IPS DF 4.7 (cell line): ENCODE measurements around the gene LNPEP.

Experiments
- DNase-seq: peaks from one replicate; pipeline ENCODE4 v3.0.0-alpha.2; 2013; ENCODE audit warnings: low spot score; ENCODE audit errors: extremely low read depth

LNPEP gene

DNA sequence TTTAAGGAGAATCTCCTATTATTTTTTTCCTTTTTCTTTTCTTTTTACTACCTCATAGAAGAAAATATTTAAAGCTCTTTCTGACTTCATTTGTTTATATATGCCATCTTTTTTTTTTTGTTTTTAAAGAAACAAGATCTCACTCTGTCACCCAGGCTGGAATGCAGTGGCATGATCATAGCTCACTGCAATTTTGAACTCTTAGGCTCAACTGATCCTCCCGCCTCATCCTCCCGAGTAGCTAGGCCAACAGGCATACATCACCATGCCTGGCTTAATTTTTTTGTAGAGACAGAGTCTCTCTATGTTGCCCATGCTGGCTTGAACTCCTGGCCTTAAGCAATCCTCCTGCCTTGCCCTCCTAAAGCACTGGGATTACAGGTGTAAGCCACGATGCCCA lies 59.5 kb downstream of the LNPEP start:
- DNase-seq: no peak

GRCh38 chr5:96997265-96997859 lies 61.5 kb downstream of the LNPEP start:
- no peak for DNase-seq

GRCh38 chr5:96999856-97000255 lies 64.0 kb downstream of the LNPEP start:
- no peak for DNase-seq

DNA sequence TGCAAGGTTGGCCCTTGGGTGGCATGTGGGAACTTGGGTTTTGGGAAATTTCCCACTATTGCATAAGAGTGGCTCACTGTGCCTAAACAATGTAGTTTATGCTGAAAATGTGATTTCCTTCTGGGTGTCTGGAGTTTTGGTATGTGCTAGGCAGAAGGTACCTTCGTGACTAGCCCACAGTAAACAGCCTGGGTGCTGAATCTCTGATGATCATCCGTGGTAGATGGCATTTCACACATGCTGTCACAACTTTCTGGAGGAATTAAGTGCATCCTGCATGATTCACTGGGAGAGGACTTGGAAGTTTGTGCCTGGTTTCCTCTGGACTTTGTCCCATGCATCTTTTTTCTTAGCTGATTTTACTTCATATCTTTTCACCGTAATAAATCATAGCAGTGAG lies 64.5 kb downstream of the LNPEP start:
- DNase-seq: no peak

DNA sequence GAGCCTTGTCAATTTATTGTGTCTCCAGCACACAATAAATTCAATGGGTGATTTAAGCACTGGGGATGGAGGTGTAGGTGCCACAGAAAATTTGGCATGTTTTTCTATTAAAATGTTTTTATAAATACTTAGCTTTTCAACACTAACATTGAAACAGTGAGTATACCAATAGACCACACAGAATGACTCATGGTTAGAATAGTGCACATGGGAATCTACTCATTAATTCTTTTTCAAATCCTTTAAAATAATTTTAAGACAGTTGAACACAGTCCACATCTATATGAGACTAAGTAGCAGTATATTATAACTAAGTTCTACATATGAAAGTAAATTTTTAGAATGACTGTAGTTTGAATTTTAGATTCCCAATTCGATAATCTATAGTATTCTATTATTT lies 67.1 kb downstream of the LNPEP start:
- DNase-seq: no peak

GRCh38 chr5:97004423-97005060 lies 68.7 kb downstream of the LNPEP start:
- no peak for DNase-seq

DNA sequence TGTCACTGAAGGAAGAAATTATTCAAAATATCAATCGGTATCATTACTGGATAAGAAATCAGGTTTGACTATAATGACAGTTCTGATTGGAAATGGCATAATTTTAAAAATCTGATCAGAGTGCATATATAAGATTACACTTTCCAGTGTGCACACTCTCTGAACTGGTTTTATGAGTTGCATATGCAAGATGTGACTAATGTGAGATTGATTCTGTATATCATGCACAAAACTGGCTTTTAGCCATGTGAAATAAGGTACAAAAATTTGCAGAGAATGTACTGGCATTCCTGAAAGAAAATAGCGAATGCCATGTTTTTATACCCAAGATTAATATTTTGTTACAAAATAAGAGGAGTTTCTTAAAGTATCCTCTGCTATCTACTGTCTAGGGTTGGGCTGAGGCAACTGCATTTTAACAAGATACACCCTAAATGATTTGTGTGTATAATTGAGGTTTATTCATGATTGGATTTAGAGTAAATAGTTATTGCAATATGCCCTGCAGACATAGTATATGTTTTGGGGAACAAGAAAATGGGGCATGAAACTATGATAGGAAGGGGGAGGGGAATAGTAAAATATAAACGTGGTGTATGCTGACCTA lies 70.7 kb downstream of the LNPEP start:
- DNase-seq: no peak

DNA sequence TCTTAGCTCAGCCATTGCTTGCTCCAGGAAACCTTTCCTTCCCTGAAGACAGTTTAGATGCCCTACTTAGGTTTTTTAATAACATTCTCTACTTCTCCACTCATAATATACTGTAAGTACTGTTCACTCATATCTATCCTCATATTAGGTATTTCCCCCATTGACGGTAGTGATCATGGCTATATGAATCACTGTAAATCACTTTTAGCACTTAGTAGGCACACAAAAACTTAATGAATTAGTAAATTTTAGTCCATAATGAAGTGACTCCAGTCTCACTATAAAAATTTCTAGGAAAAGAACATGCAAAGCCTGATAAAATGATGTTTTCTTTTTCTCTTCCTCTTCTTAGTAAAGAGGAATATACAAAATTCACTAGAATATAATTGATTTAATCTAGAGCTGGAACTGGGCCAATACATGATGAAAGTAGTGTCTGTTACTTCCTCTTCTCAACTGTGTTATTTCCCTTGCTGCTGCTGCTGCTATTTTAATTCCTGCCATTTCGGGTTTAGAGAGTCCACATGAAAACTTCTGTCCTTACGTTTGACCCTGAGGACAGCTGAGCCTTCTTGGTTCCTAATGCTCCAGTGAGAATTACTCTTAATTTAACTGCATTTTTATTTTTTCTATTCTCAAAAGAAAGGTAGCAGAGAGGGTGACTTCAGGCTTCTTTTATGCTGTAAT lies 73.5 kb downstream of the LNPEP start:
- no peak for DNase-seq

- no peak for DNase-seq
These were observed 74.0 kb downstream of the LNPEP start for GRCh38 chr5:97009921-97010320.

DNA sequence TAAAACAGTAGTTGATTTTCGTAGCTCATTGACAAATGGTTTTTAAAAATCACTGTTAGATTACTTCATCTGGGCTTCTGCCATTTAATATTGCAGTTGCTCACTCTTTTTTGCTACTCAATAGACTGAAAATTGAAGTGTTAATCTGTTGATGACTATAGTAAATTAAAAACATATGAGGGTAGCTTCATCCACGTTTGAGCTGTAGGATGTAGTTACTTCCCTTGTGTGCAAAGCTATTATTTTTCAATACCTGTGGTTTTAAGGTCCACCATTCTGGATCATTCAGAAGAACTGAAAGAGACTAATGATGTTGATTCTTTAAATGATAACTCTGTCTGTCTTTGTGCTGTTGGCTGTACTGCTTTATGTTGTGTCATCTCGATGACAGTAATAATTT lies 74.7 kb downstream of the LNPEP start:
- no peak for DNase-seq

DNA sequence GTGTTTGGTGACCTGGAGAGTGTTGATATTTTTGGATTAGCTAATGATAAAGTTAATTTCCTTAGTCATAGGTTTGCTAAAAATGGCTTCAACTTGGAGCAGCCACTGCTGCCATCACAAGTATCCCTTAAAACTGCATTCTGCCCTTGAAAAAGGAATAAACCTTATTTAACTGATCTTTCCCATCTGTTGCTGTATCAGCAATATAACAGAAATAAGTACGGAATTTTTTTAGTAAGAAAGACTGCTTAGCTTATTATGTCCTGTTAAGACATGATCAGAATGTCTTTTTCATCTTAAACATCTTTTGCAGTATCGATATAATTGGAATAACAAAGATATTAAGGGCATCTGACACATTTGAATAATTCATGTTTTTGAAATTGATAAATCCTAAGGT lies 75.7 kb downstream of the LNPEP start:
- no peak for DNase-seq

DNA sequence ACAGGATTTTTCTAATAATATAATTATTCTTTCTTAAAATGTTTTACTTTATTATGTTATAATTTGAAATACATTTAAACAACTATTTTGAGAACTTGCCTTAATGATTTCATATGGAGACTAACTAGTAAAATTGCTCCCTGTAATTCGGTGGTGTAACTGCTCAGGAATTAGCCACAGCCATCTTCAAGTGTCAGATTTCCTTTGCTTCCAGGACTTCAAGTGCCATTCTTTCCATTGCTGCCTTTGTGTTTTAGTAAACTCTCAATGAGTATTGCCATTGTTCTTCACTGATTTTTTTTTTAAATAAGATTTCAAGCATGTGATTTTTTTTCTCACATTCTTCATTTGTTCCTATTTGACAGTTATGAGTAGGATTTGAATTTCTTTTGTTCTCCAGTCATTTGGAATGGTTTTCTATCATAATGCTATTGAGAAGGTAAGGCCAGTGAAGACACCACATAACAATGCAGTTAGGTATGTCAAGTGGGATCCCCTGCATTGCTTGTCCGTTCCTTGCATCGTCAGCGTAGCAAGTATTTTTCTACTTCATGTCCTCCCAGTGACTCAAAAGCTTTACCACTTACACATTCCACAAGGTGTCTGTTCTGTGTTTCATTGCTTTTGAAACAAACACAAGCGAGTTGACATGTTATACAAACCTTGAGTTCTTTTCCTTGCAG lies 83.7 kb downstream of the LNPEP start:
- no peak for DNase-seq

GRCh38 chr5:97021416-97021815 lies 85.5 kb downstream of the LNPEP start:
- DNase-seq: no peak

- no peak for DNase-seq
These were observed 87.0 kb downstream of the LNPEP start for GRCh38 chr5:97022898-97023297.

DNA sequence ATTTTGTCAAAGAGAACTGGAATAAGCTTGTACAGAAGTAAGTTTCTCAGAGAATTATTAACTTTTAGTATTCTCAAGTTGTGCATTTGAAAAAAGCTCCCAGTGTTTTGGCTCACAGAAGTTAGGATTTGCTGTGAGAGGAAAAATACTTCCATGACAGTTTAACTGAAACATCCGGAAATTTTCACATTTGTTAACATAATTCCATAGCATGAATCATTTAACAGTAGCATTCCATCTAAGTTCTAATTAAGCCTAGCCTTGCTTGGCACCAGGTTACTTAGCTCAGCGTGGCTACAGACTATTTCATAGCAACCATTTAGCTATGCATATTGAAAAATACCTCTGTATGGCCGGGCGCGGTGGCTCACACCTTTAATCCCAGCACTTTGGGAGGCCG lies 90.8 kb downstream of the LNPEP start:
- no peak for DNase-seq

DNA sequence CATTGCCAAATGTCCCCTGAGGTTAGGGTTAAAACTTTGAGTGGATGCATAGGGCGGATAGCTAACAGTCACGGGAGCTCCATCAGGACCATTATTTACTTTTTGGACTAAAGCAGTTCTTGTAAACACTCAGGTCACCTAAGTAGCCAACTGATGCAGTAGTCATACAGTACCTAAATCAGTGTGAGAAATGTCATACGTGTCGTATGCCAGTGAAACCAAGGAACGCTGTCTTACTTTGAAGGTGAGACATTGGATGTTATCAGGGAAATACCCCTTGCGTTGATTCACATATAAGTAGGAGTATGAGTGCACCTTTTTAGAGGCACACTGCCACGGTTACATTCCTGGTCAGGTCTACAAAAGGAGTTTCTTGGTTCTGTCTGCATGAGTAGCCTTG lies 101.9 kb downstream of the LNPEP start:
- DNase-seq: no peak

DNA sequence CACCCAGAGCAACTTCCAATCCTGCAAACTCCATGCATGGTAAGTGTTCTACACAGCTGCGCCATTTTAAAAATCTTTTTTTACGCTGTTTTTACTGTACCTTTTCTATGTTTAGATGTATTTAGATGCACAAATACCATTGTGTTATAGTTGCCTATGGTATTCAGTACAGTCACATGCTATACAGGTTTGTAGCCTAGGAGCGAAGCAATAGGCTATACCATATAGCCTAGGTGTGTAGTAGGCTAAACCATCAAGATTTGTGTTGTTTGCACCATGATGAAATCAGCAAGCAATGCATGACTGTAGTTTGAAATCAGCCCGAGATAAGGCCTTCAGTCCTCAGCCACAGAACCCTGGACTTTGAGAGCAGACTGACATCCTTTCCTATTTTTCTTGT lies 105.4 kb downstream of the LNPEP start:
- DNase-seq: no peak

- DNase-seq: no peak
These were observed 107.1 kb downstream of the LNPEP start for GRCh38 chr5:97042996-97043395.

DNA sequence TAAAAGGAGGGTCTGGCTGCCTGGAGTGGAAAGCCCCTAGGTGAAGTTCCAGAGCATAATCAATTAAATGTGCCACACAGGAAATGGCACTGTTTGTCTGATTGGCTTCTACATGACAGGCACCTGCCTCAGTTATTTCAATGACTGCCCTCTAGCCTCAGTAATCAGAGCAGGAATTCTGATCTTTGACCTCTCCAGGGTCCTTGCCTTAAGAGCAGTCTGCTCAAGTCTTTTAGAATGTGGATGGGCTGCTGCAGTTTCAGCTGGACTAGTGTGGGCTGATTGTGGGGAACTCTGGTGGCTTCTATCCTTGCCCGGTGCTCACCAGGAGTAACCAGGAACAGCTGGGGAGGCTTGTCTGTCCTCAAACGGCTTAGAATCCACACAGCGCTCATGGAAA lies 107.6 kb downstream of the LNPEP start:
- no peak for DNase-seq

DNA sequence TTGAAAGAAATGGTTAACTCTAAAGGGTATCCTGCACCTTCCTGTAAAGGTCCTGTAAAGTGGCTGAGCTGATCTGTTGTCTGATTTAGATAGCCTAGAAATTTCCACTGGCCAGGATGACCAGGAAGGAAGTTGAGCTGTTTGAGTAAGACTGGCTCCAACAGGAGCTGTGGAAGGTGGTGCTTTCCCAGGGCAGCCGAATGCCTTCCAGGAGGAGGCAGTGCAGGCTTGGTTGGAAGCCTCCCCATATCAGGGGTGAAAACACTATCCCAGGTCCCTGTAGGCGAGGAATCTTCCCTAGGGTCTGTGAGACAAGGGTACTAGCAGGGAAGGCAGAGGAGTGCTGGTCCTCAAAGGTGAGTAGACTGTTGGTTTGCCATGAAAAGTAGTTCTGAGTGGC lies 108.2 kb downstream of the LNPEP start:
- DNase-seq: no peak

GRCh38 chr5:97046270-97046982 lies 110.5 kb downstream of the LNPEP start:
- no peak for DNase-seq
